GM21529 (cell line): Measurements from ENCODE around the gene IL2.

ENCODE experiments used
- ATAC-seq: cut with Tn5 transposase; IDR thresholded peaks from one replicate; pipeline ENCODE4 v1.9.1; 2021; ENCODE audit not compliant: unreplicated experiment

Gene IL2

GRCh38 chr4:122456231-122457116 is at the start of gene IL2:
Gene IL2 (minus strand): TSS chr4:122456725. CDS start chr4:122456440, 285 bp downstream.
- ATAC-seq: no peak

GRCh38 chr4:122503214-122503613 is 46.7 kb upstream of the IL2 start:
- ATAC-seq: no peak

GRCh38 chr4:122500852-122501501 is 44.5 kb upstream of the IL2 start:
- no peak for ATAC-seq

- ATAC-seq: no peak
Measured at GRCh38 chr4:122489061-122489460, 32.5 kb upstream of the IL2 start.

- ATAC-seq: no peak
Measured at GRCh38 chr4:122483481-122483880, 27.0 kb upstream of the IL2 start.

GRCh38 chr4:122481766-122482405 is 25.4 kb upstream of the IL2 start:
- ATAC-seq: no peak

GRCh38 chr4:122480655-122481487 is 24.3 kb upstream of the IL2 start:
- no peak for ATAC-seq

- ATAC-seq: no peak
Measured at GRCh38 chr4:122479935-122480416, 23.5 kb upstream of the IL2 start.

GRCh38 chr4:122476745-122477144 is 20.2 kb upstream of the IL2 start:
- no peak for ATAC-seq

- ATAC-seq: no peak
Measured at GRCh38 chr4:122476126-122476525, 19.6 kb upstream of the IL2 start.

GRCh38 chr4:122475233-122475632 is 18.7 kb upstream of the IL2 start:
- no peak for ATAC-seq

- ATAC-seq: no peak
Measured at GRCh38 chr4:122469457-122469856, 12.9 kb upstream of the IL2 start.

GRCh38 chr4:122458625-122459024 is 2.1 kb upstream of the IL2 start:
- ATAC-seq: peak; percentile 76

GRCh38 chr4:122453384-122453995 is 3.0 kb downstream of the IL2 start:
- ATAC-seq: no peak

GRCh38 chr4:122450847-122451246 is 5.7 kb downstream of the IL2 start:
- ATAC-seq: no peak

GRCh38 chr4:122434285-122434684 is 22.2 kb downstream of the IL2 start:
- no peak for ATAC-seq

- ATAC-seq: no peak
Measured at GRCh38 chr4:122431351-122431750, 25.2 kb downstream of the IL2 start.

GRCh38 chr4:122423246-122423645 is 33.3 kb downstream of the IL2 start:
- no peak for ATAC-seq

- peak; percentile 83 for ATAC-seq
Measured at GRCh38 chr4:122412547-122412946, 44.0 kb downstream of the IL2 start.

GRCh38 chr4:122403861-122404260 is 52.7 kb downstream of the IL2 start:
- no peak for ATAC-seq
